HG03521 (cell line): Measurements from ENCODE around the gene ARHGAP42.
"Not testable (repeated sequence)": the region's sequence is repeated elsewhere in the genome, so short reads cannot be mapped to it uniquely, and the experiment has no call there.

Source experiments
- ATAC-seq: cut with Tn5 transposase; IDR thresholded peaks from one replicate; pipeline ENCODE4 v1.9.1; 2021; ENCODE audit warnings: mild to moderate bottlenecking, moderate library complexity; ENCODE audit not compliant: unreplicated experiment

Gene ARHGAP42

GRCh38 chr11:101010899-101011298, 323.8 kb downstream of the ARHGAP42 start:
- no peak for ATAC-seq

GRCh38 chr11:101011881-101012280, 324.8 kb downstream of the ARHGAP42 start:
- no peak for ATAC-seq

GRCh38 chr11:101013702-101014101, 326.6 kb downstream of the ARHGAP42 start:
- ATAC-seq, result not testable (repeated sequence)

GRCh38 chr11:101014600-101015285, 327.7 kb downstream of the ARHGAP42 start:
- no peak for ATAC-seq

- ATAC-seq, result no peak
Measured at GRCh38 chr11:101019870-101020269, 332.8 kb downstream of the ARHGAP42 start.

- ATAC-seq, result no peak
Measured at GRCh38 chr11:101022256-101022655, 335.2 kb downstream of the ARHGAP42 start.

GRCh38 chr11:101028644-101029043, 341.6 kb downstream of the ARHGAP42 start:
- no peak for ATAC-seq

- ATAC-seq, result no peak
Measured at GRCh38 chr11:101030015-101030414, 342.9 kb downstream of the ARHGAP42 start.

GRCh38 chr11:101030692-101031091, 343.6 kb downstream of the ARHGAP42 start:
- no peak for ATAC-seq

- no peak for ATAC-seq
Measured at GRCh38 chr11:101031713-101032112, 344.6 kb downstream of the ARHGAP42 start.

GRCh38 chr11:101032991-101033390, 345.9 kb downstream of the ARHGAP42 start:
- no peak for ATAC-seq

GRCh38 chr11:101034076-101034475, 347.0 kb downstream of the ARHGAP42 start:
- no peak for ATAC-seq

GRCh38 chr11:101035872-101036271, 348.8 kb downstream of the ARHGAP42 start:
- ATAC-seq, result no peak
